K562 (cell line): ENCODE results near the gene SNX3. TPM values are rescaled to one million over a fixed set of nuclear protein-coding genes. Genes with fewer than 3 reads are reported as not detected.

Source experiments
- CBFA2T2 ChIP-seq: fragments of 450-650 bp; conservative IDR thresholded peaks from 2 replicates; pipeline ENCODE4 v1.6.1; 2017; ENCODE audit warnings: mild to moderate bottlenecking
- COPS2 ChIP-seq: fragments of 450-650 bp; conservative IDR thresholded peaks from 2 replicates; pipeline ENCODE4 v1.6.1; 2016; ENCODE audit warnings: mild to moderate bottlenecking, moderate library complexity
- FOS ChIP-seq: IDR thresholded peaks from 3 replicates; pipeline ENCODE4 v1.6.1; 2011; ENCODE audit not compliant: insufficient read length; ENCODE audit errors: extremely low read depth
- ZBTB40 ChIP-seq, 2 experiments: fragments of 450-650 bp in 1 of 2; sonication (generic) in 1 of 2; formaldehyde crosslinking in 1 of 2; IDR thresholded peaks; 2 replicates each; pipeline versions ENCODE4 v1.7.1 to v1.9.0; 2016 to 2022; ENCODE audit warnings: inconsistent platforms in 1 of 2, mild to moderate bottlenecking in 1 of 2, missing genetic modification reagents in 1 of 2
- ZNF507 ChIP-seq: conservative IDR thresholded peaks from 2 replicates; pipeline ENCODE4 v1.6.1; 2017; ENCODE audit warnings: missing genetic modification characterization, missing compliant biosample characterization
- polyA plus RNA-seq, 8 experiments: library from polyadenylated mRNA; depleted of rRNA in 4 of 8; stranded (reverse) in 5 of 8; unstranded in 3 of 8; fragments of >200 nt; fragmentation: Nextera tagmentation in 2 of 8; fragmentation: Illumina TruSeq in 1 of 8; extraction: Ambion mirVana in 2 of 8; extraction: Trizol in 1 of 8; gene quantifications; 2 replicates each; pipeline versions ENCODE4 v1.2.1 to v1.2.3, GENCODE V29; 2011 to 2014; ENCODE audit warnings: inconsistent platforms in 1 of 8, missing spikeins in 1 of 8
- total RNA-seq, 7 experiments: library from RNA; depleted of rRNA in 6 of 7; stranded (reverse); fragments of >200 nt in 6 of 7; fragmentation: Illumina TruSeq in 2 of 7; extraction: Trizol in 2 of 7; gene quantifications; 2 replicates each; pipeline versions ENCODE4 v1.2.1 to v1.2.3, GENCODE V29; 2011 to 2021; ENCODE audit warnings: low replicate concordance in 1 of 7

The SNX3 gene
- total and polyA plus RNA-seq, 9 of the 15 experiments (the other 6 are each of a cell fraction or from before 2014, with no cell fraction given) = 48.9 to 410 (median 159) TPM

- TF ChIP-seq ZBTB40 (IDR thresholded peaks at IDR 0.05) (no peak), ZBTB40 (CRISPR knock-in tag; IDR thresholded peaks at IDR 0.05) (no peak), COPS2 (no peak), FOS (no peak), CBFA2T2 (no peak), ZNF507 (tag) (no peak)
Observed at GRCh38 chr6:108222504-108222903, 38.3 kb downstream of the SNX3 start (continued).
